Suprapubic skin (tissue), 3 donors: ENCODE data around the gene TMEM135.

ENCODE experiments used
- POLR2A ChIP-seq, 2 donors: fragments of 450-650 bp; IDR thresholded peaks; one replicate each; pipeline ENCODE4 v1.6.1; 2017; ENCODE audit warnings: antibody characterized with exemption in 2 of 2, mild to moderate bottlenecking in 2 of 2, moderate library complexity in 2 of 2
- TF ChIP-seq, protein P1 (sequence below), 2 donors: fragments of 200-600 bp in 1 of 2; fragments of 450-650 bp in 1 of 2; sonication (generic) in 1 of 2; IDR thresholded peaks; one replicate each; pipeline ENCODE4 v1.5.1; 2016 to 2019; ENCODE audit warnings: antibody characterized with exemption in 2 of 2, mild to moderate bottlenecking in 1 of 2, moderate library complexity in 1 of 2

DNA sequence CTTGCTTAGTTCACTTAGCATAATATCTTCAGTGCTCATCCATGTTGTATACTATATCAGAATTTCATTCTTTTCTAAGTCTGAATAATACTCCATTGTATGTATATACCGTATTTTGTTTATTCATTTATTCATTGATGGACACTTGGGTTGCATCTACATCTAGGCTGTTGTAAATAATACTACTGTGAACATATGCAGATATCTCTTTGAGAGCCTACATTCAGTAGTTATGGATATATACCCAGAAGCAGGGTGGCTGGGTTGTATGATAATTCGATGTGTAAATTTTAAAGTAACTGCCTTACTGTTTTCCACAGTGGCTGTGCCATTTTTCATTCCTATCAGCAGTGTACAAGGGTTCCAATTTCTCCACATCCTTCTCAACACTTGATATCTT lies 116.5 kb downstream of the TMEM135 start:
- TF ChIP-seq, protein P1, sequence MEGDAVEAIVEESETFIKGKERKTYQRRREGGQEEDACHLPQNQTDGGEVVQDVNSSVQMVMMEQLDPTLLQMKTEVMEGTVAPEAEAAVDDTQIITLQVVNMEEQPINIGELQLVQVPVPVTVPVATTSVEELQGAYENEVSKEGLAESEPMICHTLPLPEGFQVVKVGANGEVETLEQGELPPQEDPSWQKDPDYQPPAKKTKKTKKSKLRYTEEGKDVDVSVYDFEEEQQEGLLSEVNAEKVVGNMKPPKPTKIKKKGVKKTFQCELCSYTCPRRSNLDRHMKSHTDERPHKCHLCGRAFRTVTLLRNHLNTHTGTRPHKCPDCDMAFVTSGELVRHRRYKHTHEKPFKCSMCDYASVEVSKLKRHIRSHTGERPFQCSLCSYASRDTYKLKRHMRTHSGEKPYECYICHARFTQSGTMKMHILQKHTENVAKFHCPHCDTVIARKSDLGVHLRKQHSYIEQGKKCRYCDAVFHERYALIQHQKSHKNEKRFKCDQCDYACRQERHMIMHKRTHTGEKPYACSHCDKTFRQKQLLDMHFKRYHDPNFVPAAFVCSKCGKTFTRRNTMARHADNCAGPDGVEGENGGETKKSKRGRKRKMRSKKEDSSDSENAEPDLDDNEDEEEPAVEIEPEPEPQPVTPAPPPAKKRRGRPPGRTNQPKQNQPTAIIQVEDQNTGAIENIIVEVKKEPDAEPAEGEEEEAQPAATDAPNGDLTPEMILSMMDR (IDR thresholded peaks at IDR 0.05) = no peak
- TF ChIP-seq POLR2A (IDR thresholded peaks at IDR 0.05) = no peak
